ENCODE measurements around the gene EPHB3. TPM values are rescaled to one million over a fixed set of nuclear protein-coding genes. Genes with fewer than 3 reads are reported as not detected.
A peak's percentile ranks its signal among the peaks of the same experiment; 100 is the strongest.

The EPHB3 gene
- total RNA-seq = 1 to 10 TPM in 2 of 4 donors, under 1 TPM in 2; 0.34 to 1.6 (median 0.92) TPM
- under 1 TPM; 0.08 to 0.69 (median 0.36) TPM for polyA plus RNA-seq
- long read RNA-seq, donor 1, full-length matches to known transcripts = 1 of 3 reads
- long read RNA-seq, donor 1, partial matches to known transcripts = 1 of 3 reads
- long read RNA-seq, donor 1, other reads (novel, unspliced or antisense) = 1 of 3 reads
- long read RNA-seq, donor 2, full-length matches to known transcripts = 1 of 1 reads
- long read RNA-seq, donor 2, partial matches to known transcripts = 0 of 1 reads
- long read RNA-seq, donor 2, other reads (novel, unspliced or antisense) = 0 of 1 reads

GRCh38 chr3:184561061-184561912 is at the start of gene EPHB3:
TSS of gene EPHB3 (plus strand) at chr3:184561785. CDS start at chr3:184562236, 451 bp downstream.
- Histone ChIP-seq H3K27me3 (ENCODE audit: insufficient read depth in 3 of 3, low read length in 2 of 3) (peaks cover 0 to 35% (median 4%) of the 10 kb centered on the region in 3 donors), H3K4me1 (peaks cover 12% of the 10 kb centered on the region), H3K4me3 (peak within 1 kb of the TSS; percentile 70), H3K36me3 (ENCODE audit: insufficient read depth in 1 of 2, low read depth in 1 of 2) (no peaks in the 10 kb centered on the region), H3K27ac (no peak within 1 kb of the TSS), H3K9me3 (no peaks in the 10 kb centered on the region)
- ATAC-seq (peak; percentile 96 to 97 (median 96)), DNase-seq (peak; percentile 98 to 99)
- intact Hi-C loops (cut with DNase I) = loop anchor here (1.0 kb wide), 2 partner anchors 216 to 218 kb away; no protein-coding TSS in a partner anchor
- 0 to 1% (median 0%) methylated on average over 58 to 62 of the region's 62 CpGs for WGBS, 3 donors
- peak; percentile 99 for TF ChIP-seq CTCF (IDR thresholded peaks at IDR 0.05)

DNA sequence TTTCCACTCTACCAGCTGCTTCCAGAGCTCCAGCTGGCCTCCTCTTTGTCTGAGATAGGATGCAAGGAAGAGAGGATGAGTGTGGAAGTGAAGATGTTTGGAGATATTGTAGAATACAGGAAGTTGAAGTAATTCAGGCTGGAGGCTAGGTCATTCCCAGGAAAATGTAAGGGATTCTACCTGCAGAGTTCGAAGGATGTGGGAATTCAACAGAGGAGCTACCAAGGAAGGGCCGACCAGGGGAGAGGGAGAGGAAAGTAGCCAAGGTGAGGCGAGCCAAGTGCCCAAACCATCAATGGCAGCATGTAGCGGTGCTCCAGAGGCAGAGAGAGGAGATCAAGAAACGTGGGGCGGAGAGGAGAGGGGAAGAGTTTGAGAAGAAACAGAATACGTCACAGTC is 49.0 kb upstream of the EPHB3 start:
- Histone ChIP-seq H3K27me3 (ENCODE audit: insufficient read depth in 3 of 3, low read length in 2 of 3) (peaks cover 3 to 36% (median 8%) of the 10 kb centered on the region in 3 donors), H3K9me3 (no peaks in the 10 kb centered on the region), H3K4me1 (no peaks in the 10 kb centered on the region), H3K4me3 (no peak overlapping the region), H3K36me3 (ENCODE audit: insufficient read depth in 1 of 2, low read depth in 1 of 2) (no peaks in the 10 kb centered on the region), H3K27ac (no peak overlapping the region)
- intact Hi-C loops (cut with DNase I) = loop anchor here in 1 of 2 donors (1.0 to 5.0 kb wide), 2 partner anchors 95 to 141 kb away; no protein-coding TSS in a partner anchor
- 79 to 83% (median 81%) methylated on average over 7 of the region's 7 CpGs for WGBS, 3 donors
- no peak for TF ChIP-seq CTCF (IDR thresholded peaks at IDR 0.05)
- DNase-seq = no peak
- no peak for ATAC-seq

DNA sequence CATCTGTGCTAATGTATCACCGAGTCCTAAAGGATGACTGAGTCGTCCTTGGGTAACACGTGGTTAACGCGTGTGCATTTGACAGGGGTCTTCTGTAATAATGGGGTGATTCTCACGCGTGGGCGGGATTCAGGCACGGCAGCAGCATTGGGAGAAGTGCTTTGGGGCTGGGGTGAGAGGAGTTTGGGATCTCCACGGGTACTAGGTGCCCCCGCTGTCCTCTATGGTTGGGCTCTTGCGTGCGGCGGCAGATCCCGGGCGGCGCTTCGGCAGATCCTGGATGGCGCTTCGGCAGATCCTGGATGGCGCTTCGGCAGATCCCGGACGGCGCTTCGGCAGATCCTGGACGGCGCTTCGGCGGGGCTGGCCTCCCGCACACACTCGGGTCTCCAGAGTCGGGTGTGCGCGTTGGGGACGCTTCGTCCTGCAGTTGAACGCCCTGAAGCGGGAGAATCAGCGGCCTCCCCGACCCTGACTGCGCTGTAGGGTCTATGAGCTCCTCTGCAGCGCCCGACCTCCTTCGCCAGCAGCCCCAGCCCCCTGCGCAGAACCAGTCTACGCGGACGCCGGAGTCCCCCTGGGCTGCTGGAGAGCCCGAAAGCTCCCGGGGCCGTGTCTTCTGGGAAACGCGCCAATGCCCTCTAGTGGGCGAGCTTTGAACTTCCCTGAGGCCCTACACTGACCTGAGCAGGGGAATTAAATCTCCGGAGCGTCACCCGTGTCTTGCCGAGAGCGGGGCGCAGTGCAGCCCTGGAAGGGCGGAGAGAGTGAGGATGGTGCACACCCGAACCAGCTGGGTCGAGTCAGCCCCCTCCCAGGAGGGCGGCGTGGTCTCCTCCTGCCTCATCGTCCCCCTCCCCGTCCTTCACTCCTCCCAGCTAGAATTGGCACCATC is 48.1 kb upstream of the EPHB3 start:
- 3 to 7% (median 3%) methylated on average over 52 to 69 of the region's 69 CpGs for WGBS, 3 donors
- peak overlapping the region; percentile 62 for H3K4me3 ChIP-seq
- TF ChIP-seq CTCF (IDR thresholded peaks at IDR 0.05) = peak; percentile 79
- no peaks in the 10 kb centered on the region for H3K9me3 ChIP-seq
- H3K27me3 ChIP-seq (ENCODE audit: insufficient read depth in 3 of 3, low read length in 2 of 3) = peaks cover 3 to 29% (median 8%) of the 10 kb centered on the region in 3 donors
- H3K4me1 ChIP-seq = no peaks in the 10 kb centered on the region
- ATAC-seq (peak; percentile 97 to 100 (median 98)), DNase-seq (peak; percentile 82 to 90)
- intact Hi-C loops (cut with DNase I) = loop anchor here (1.0 to 5.0 kb wide), 3 partner anchors 96 to 142 kb away; no protein-coding TSS in a partner anchor
- no peaks in the 10 kb centered on the region for H3K36me3 ChIP-seq (ENCODE audit: insufficient read depth in 1 of 2, low read depth in 1 of 2)
- no peak overlapping the region for H3K27ac ChIP-seq

- 24 to 42% (median 32%) methylated on average over 10 of the region's 10 CpGs for WGBS, 3 donors
- H3K27me3 ChIP-seq (ENCODE audit: insufficient read depth in 3 of 3, low read length in 2 of 3) = peaks cover 3 to 26% (median 8%) of the 10 kb centered on the region in 3 donors
- ATAC-seq = peak in 1 of 4 donors; percentile 9
Measured at GRCh38 chr3:184514171-184514490, 47.5 kb upstream of the EPHB3 start.

More at GRCh38 chr3:184514171-184514490, 47.5 kb upstream of the EPHB3 start:
- Histone ChIP-seq H3K27ac (no peak overlapping the region), H3K4me1 (no peaks in the 10 kb centered on the region), H3K4me3 (peak overlapping the region; percentile 62), H3K36me3 (ENCODE audit: insufficient read depth in 1 of 2, low read depth in 1 of 2) (no peaks in the 10 kb centered on the region), H3K9me3 (no peaks in the 10 kb centered on the region)
- intact Hi-C loops (cut with DNase I) = loop anchor here (2.0 to 5.0 kb wide), 2 partner anchors 97 to 141 kb away; no protein-coding TSS in a partner anchor
- no peak for DNase-seq
- no peak for TF ChIP-seq CTCF (IDR thresholded peaks at IDR 0.05)
